Measurements from ENCODE around the gene MPND.

The MPND gene

DNA sequence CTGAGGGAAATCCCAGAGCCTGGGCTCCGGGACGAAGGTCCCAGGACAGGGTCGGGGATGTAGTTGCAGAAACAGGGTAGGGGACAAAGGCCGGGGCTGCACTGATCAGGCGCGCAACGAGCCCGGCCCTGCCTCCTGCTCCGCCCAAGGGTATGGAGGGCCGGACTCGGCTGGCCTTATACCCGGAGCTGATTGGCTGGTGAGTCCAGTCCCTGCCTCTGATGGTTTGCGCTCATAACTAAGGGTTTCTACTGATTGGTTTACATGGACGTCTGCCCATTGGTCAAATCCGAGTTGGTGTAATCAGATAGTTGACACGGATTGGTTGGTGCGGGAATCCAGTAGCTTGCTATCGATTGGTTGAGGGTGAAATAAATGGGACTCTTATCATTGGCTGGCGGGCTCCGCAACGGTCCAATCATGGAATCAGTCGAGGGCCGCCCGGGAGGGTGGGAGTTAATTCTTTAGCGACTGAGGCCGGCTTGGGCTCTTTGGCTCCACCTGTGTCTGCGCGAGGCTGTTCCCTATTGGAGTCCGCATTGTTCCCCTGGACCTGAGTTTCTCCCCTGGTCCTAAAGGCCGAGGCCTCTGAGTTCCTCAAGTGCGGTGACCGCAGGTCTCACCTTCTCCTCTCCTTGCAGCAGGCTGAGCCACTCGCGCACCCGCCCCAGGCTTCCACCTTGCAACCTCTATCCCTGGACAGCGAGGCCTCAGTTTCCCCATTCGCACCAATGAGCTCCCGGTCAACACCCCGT, 570 bp upstream of the MPND start (continued):
- no peak for TF ChIP-seq ZNF292 (tag by site-specific recombination; IDR thresholded peaks at IDR 0.05; ENCODE audit: borderline replicate concordance, low read depth)
- peak; percentile 77; the same call in 1 of the 2 replicates for TF ChIP-seq ZXDB (tag by site-specific recombination; IDR thresholded peaks at IDR 0.05)
- TF ChIP-seq ZFP41 (tag by site-specific recombination; IDR thresholded peaks at IDR 0.05; ENCODE audit: borderline replicate concordance), result no peak
- TF ChIP-seq, protein P1, sequence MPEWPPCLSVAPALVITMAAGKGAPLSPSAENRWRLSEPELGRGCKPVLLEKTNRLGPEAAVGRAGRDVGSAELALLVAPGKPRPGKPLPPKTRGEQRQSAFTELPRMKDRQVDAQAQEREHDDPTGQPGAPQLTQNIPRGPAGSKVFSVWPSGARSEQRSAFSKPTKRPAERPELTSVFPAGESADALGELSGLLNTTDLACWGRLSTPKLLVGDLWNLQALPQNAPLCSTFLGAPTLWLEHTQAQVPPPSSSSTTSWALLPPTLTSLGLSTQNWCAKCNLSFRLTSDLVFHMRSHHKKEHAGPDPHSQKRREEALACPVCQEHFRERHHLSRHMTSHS (tag by site-specific recombination; IDR thresholded peaks at IDR 0.05), result no peak
- no peak for TF ChIP-seq ZNF664 (tag by site-specific recombination; IDR thresholded peaks at IDR 0.05)

DNA sequence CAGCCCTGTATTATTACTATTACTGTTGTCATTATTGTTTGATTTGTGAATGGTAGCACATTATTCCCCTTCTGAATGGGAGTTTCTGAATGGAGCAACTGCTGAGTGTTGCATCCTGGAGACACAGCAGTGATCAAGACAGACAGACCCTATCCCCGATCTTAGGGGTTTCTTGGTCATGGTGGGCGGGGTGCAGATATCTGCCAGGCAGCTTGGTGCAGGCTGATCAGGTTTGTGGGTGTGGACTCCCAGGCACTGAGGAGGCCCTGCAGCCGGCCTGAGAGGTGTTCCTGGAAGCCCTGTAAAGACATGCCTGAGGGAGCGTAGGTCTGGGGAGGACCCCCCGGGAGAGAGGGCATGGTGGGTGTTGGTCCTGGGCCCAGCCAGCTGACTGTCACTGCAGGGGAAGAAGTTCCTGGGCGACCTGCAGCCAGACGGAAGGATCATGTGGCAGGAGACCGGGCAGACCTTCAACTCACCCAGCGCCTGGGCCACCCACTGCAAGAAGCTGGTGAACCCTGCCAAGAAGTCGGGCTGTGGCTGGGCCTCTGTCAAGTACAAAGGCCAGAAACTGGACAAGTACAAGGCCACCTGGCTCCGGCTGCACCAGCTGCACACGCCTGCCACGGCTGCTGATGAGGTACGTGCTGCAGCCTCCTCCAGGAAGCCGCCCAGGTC, 2.1 kb downstream of the MPND start:
- no peaks in the 10 kb centered on the region for H3K9me3 ChIP-seq (ENCODE audit: control insufficient read depth, insufficient read depth, low read depth, low read length)
- TF ChIP-seq ZNF148 (tag by site-specific recombination; IDR thresholded peaks at IDR 0.05; ENCODE audit: borderline replicate concordance), result no peak
- no peak for TF ChIP-seq ZNF335 (tag by site-specific recombination; conservative IDR thresholded peaks at IDR 0.05)
- TF ChIP-seq TRIM28 (IDR thresholded peaks at IDR 0.05; ENCODE audit: borderline replicate concordance, low read length), result no peak
- no peak for TF ChIP-seq ZNF843 (tag by site-specific recombination; IDR thresholded peaks at IDR 0.05)
- no peak overlapping the region for H3K27ac ChIP-seq (ENCODE audit: extremely low read depth, low read depth, low read length)
- H3K4me1 ChIP-seq (ENCODE audit: control insufficient read depth, insufficient read depth, low read length), result peaks cover 3% of the 10 kb centered on the region; the same call in 1 of the 2 replicates
- H3K36me3 ChIP-seq (ENCODE audit: control insufficient read depth in 2 of 2, insufficient read depth in 1 of 2, low read length in 2 of 2), result peaks cover 12 to 23% of the 10 kb centered on the region in 2 experiments; a peak in 2 of 3 replicates
- ChIA-PET CTCF (interaction anchor here (0.7 to 3.9 kb wide), 3 partner anchors 14 to 924 kb away, joined by 4 to 37 read pairs (median 5); no protein-coding TSS in a partner anchor), POLR2A (interaction anchor here (0.6 to 1.2 kb wide), 3 partner anchors 7 to 143 kb away, joined by 3 to 9 read pairs (median 4); partner anchors contain the start of gene CHAF1A)
- no peak overlapping the region for H3K4me3 ChIP-seq (ENCODE audit: low read depth, low read length)

- ChIA-PET POLR2A (no interaction called here), CTCF (interaction anchor here (0.7 to 3.9 kb wide), 3 partner anchors 79 to 924 kb away, joined by 3 to 37 read pairs (median 5); no protein-coding TSS in a partner anchor)
- TF ChIP-seq, protein P2, sequence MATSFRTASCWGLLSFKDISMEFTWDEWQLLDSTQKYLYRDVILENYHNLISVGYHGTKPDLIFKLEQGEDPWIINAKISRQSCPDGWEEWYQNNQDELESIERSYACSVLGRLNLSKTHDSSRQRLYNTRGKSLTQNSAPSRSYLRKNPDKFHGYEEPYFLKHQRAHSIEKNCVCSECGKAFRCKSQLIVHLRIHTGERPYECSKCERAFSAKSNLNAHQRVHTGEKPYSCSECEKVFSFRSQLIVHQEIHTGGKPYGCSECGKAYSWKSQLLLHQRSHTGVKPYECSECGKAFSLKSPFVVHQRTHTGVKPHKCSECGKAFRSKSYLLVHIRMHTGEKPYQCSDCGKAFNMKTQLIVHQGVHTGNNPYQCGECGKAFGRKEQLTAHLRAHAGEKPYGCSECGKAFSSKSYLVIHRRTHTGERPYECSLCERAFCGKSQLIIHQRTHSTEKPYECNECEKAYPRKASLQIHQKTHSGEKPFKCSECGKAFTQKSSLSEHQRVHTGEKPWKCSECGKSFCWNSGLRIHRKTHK (tag by site-specific recombination; IDR thresholded peaks at IDR 0.05), result no peak
- peak; percentile 97 for TF ChIP-seq ZFP3 (tag by site-specific recombination; IDR thresholded peaks at IDR 0.05; ENCODE audit: low read depth)
- Histone ChIP-seq H3K36me3 (ENCODE audit: control insufficient read depth in 2 of 2, insufficient read depth in 1 of 2, low read length in 2 of 2) (peaks cover 12 to 28% of the 10 kb centered on the region in 2 experiments; a peak in 2 of 3 replicates), H3K4me3 (ENCODE audit: low read depth, low read length) (no peak overlapping the region), H3K9me3 (ENCODE audit: control insufficient read depth, insufficient read depth, low read depth, low read length) (no peaks in the 10 kb centered on the region), H3K4me1 (ENCODE audit: control insufficient read depth, insufficient read depth, low read length) (peaks cover 3% of the 10 kb centered on the region; the same call in 1 of the 2 replicates), H3K27ac (ENCODE audit: extremely low read depth, low read depth, low read length) (no peak overlapping the region)
Observed at GRCh38 chr19:4346020-4346383, 2.6 kb downstream of the MPND start.

DNA sequence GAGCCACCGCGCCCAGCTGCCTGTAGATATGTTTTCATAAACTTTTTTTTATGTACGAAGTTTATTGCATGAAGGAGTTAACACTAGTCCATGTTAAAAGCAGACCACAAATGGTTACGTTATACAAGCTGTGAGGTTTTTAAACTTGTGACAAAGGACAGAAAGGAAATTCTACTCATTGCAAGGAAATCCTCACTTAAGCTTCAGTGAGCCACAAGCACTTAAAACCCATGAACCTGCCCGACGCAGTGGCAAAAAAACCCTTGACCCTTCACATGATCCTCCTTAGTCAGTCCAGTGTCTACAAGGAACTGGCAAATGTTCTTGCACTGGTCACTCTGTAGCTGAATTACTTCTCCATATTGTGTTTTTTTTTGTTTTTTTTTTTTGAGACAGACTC, 4.2 kb downstream of the MPND start:
- POLR2A ChIA-PET, result interaction anchor here (0.7 kb wide), 1 partner anchor 51 kb away, joined by 8 read pairs; no protein-coding TSS in a partner anchor
- TF ChIP-seq GLI4 (tag by site-specific recombination; IDR thresholded peaks at IDR 0.05) (no peak), ZNF785 (tag by site-specific recombination; IDR thresholded peaks at IDR 0.05) (no peak), ZNF830 (tag by site-specific recombination; IDR thresholded peaks at IDR 0.05; ENCODE audit: low read depth) (no peak), HOXD13 (CRISPR knock-in tag; IDR thresholded peaks at IDR 0.05; ENCODE audit: borderline replicate concordance) (no peak), ZBTB48 (tag by site-specific recombination; IDR thresholded peaks at IDR 0.05) (no peak), ZNF654 (tag by site-specific recombination; IDR thresholded peaks at IDR 0.05; ENCODE audit: low read depth) (no peak), ZNF121 (tag by site-specific recombination; IDR thresholded peaks at IDR 0.05) (no peak), ZNF704 (tag by site-specific recombination; IDR thresholded peaks at IDR 0.05) (no peak), KLF9 (tag by site-specific recombination; IDR thresholded peaks at IDR 0.05; ENCODE audit: low read depth) (no peak)
- TF ChIP-seq, protein P3, sequence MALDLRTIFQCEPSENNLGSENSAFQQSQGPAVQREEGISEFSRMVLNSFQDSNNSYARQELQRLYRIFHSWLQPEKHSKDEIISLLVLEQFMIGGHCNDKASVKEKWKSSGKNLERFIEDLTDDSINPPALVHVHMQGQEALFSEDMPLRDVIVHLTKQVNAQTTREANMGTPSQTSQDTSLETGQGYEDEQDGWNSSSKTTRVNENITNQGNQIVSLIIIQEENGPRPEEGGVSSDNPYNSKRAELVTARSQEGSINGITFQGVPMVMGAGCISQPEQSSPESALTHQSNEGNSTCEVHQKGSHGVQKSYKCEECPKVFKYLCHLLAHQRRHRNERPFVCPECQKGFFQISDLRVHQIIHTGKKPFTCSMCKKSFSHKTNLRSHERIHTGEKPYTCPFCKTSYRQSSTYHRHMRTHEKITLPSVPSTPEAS (tag by site-specific recombination; IDR thresholded peaks at IDR 0.05), result no peak

More for the DNA sequence above, 4.2 kb downstream of the MPND start:
- Histone ChIP-seq H3K36me3 (ENCODE audit: control insufficient read depth in 2 of 2, insufficient read depth in 1 of 2, low read length in 2 of 2) (peaks cover 12 to 28% of the 10 kb centered on the region in 2 experiments; a peak in 2 of 3 replicates), H3K4me3 (ENCODE audit: low read depth, low read length) (no peak overlapping the region), H3K27ac (ENCODE audit: extremely low read depth, low read depth, low read length) (no peak overlapping the region), H3K9me3 (ENCODE audit: control insufficient read depth, insufficient read depth, low read depth, low read length) (no peaks in the 10 kb centered on the region), H3K4me1 (ENCODE audit: control insufficient read depth, insufficient read depth, low read length) (no peaks in the 10 kb centered on the region)
- CTCF ChIA-PET, result interaction anchor here (1.2 kb wide), 1 partner anchor 80 kb away, joined by 5 read pairs; no protein-coding TSS in a partner anchor

All from HEK293 (cell line).